WI38 (cell line): ENCODE measurements around the gene MON1B.
"Not testable (repeated sequence)": the region's sequence is repeated elsewhere in the genome, so short reads cannot be mapped to it uniquely, and the experiment has no call there.

Source experiments
- H3K4me3 ChIP-seq: 2 replicates; pipeline ENCODE4 v1.5.1; 2011; ENCODE audit warnings: low read depth, mild to moderate bottlenecking, control low read depth, low read length
- TF ChIP-seq, protein P1 (sequence below): IDR thresholded peaks from 2 replicates; pipeline ENCODE4 v1.5.1; 2012; ENCODE audit warnings: low read depth, mild to moderate bottlenecking, control low read depth, low read length

The MON1B gene

DNA sequence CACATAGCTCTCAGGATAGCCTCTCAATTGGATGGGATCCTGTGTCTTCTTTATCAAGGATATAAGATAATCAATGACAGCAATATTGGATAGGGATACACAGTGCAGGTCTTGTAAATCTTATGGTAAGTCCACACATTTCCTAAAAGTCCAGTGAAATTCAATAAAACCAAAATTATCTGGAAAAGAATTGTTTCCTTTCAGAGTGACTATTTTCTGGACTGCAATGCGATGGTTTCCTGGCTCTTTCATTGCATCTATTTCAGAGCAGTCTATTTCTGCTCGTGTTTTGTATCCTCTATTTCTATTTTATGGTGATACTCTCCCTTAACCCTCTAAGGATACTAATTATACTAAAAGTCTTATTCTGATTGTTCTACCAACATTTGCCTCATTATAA, 24.3 kb upstream of the MON1B start:
- TF ChIP-seq, protein P1, sequence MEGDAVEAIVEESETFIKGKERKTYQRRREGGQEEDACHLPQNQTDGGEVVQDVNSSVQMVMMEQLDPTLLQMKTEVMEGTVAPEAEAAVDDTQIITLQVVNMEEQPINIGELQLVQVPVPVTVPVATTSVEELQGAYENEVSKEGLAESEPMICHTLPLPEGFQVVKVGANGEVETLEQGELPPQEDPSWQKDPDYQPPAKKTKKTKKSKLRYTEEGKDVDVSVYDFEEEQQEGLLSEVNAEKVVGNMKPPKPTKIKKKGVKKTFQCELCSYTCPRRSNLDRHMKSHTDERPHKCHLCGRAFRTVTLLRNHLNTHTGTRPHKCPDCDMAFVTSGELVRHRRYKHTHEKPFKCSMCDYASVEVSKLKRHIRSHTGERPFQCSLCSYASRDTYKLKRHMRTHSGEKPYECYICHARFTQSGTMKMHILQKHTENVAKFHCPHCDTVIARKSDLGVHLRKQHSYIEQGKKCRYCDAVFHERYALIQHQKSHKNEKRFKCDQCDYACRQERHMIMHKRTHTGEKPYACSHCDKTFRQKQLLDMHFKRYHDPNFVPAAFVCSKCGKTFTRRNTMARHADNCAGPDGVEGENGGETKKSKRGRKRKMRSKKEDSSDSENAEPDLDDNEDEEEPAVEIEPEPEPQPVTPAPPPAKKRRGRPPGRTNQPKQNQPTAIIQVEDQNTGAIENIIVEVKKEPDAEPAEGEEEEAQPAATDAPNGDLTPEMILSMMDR = no peak
- no peak overlapping the region for H3K4me3 ChIP-seq

DNA sequence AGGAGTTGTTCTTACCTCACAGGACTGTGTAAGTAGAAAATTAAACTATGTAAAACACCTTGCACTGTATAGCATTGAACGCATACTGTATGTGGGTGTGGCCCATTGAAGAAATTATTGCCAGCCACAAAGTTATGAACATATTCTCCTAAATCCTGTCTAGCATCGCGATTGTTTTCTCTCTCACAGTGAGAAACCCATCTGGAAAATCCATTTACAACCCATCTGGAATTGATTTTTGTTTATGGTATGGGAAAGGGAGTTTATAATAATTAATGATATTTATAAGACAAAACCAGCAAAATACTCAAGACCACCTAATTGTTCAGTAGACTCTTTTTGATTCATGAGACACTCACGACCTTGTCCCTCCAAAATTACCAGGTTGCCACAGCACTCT, 22.1 kb upstream of the MON1B start:
- TF ChIP-seq, protein P1 = no peak

DNA sequence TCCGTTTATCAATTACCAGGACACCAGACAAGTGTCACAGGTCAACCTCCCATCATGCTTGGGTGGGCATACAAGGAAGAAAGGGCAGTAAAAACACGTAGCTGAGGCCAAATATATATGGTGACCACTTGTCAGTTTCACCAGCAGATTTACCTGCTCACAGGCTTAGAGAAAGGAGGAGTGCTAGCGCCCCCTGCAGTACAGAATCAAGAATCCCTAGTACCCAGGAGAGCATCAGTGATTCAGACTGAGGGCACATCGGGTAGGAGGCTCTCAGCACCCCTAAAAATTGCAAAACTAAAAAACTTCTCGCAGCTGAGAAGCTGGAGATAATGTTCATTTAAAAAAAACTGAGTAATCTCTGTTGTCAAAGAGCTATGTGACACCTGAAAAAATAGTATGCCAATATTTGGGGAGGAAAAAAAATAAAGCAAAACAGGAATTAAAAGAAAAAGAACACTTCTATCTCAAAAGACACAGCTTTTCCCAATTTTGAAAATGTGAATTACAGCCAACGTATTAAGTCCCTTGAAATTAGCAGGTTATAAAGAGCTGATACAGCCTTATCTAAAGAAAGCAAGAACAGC, 21.2 kb upstream of the MON1B start:
- TF ChIP-seq, protein P1 = peak; percentile 63
- no peak overlapping the region for H3K4me3 ChIP-seq

More for the DNA sequence above, 22.1 kb upstream of the MON1B start:
- no peak overlapping the region for H3K4me3 ChIP-seq

DNA sequence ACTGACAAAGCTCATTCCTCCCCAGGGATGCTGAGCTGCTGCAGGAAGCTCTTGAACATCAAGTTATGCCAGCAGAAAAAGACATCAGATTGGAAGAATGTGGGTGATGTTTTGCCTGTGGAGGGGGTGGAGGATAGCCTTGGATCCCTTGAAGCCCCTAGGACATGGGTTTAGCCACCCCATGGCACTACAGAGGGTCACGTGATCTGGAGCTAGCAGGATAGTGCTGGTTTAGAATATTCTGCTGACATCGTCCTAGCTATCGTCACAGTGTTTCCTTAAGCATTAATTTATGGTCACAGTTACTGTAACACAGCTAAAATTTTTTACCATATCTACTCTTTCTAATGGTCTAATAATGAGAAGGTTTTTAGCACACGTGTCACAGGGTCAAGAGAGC, 20.2 kb upstream of the MON1B start:
- no peak overlapping the region for H3K4me3 ChIP-seq
- TF ChIP-seq, protein P1 = no peak

DNA sequence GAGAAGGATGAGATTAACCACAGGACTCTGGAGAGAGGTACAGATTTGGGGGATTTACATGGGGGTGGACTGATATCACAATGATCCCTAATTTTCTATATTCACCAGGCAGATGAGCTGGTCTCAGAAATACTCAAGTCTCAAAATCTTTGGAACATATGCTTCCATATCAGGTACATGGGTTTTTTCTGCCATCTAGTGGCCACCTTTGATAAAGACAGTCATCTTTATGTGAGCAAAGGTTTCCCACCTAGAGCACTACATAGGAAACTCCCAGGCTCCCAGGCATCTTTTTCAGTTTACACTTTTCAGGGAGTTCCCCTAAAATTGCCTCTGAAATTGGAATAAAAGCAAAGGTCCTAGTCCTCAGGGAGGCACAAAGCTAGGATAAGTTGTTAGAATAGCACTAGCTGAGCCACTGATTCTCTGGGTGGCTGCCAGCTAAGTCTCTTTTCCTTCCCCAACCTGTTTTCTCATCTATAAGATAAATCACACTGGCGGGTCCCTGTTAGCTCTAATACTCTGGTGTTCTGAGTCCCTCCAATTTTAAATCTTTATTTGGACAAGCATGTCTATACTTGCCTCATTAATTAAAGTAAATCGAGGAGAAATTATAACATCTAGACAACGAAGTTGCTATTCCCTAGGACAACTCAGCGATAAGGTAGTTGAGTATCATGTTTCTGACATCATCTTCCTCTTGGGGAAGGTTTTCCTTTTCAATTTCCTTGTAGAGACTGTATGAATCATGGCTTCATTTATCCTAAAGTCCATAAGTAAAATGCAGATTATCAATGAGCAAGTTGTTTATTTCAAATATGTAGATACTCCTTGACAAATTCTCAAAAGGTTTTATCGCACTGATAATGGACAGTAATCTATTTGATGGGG, 19.0 kb upstream of the MON1B start:
- TF ChIP-seq, protein P1 = peak; percentile 55
- no peak overlapping the region for H3K4me3 ChIP-seq

GRCh38 chr16:77172951-77173350, 18.0 kb upstream of the MON1B start:
- no peak overlapping the region for H3K4me3 ChIP-seq
- TF ChIP-seq, protein P1 = no peak

- no peak overlapping the region for H3K4me3 ChIP-seq
These were observed 7.9 kb upstream of the MON1B start for GRCh38 chr16:77183137-77183536.

GRCh38 chr16:77186298-77186697, 4.7 kb upstream of the MON1B start:
- H3K4me3 ChIP-seq = not testable (repeated sequence)

More at GRCh38 chr16:77183137-77183536, 7.9 kb upstream of the MON1B start:
- TF ChIP-seq, protein P1 = no peak
